Heart left ventricle (tissue), 16 donors: ENCODE measurements around the gene GNG8. TPM values are rescaled to one million over a fixed set of nuclear protein-coding genes. Genes with fewer than 3 reads are reported as not detected.

ENCODE experiments used
- ATAC-seq, 4 donors: fragments of 200-7000 bp; cut with Tn5 transposase; one replicate each; pipeline ENCODE4 v1.9.1; 2020 to 2022; ENCODE audit warnings: moderate library complexity in 4 of 4, mild to moderate bottlenecking in 3 of 4, moderate number of reproducible peaks in 1 of 4
- DNase-seq, 5 donors: peaks; one replicate each; pipeline ENCODE4 v3.0.0-alpha.2; 2020
- H3K27ac ChIP-seq, 12 donors: fragments of 200-600 bp; sonication (generic) in 4 of 12; one replicate each; pipeline versions ENCODE4 v1.5.0 to v1.8.0; 2016 to 2022; ENCODE audit warnings: mild to moderate bottlenecking in 2 of 12
- H3K27me3 ChIP-seq, 9 donors: fragments of 200-600 bp; sonication (generic) in 2 of 9; one replicate each; pipeline versions ENCODE4 v1.5.1 to v1.8.0; 2016 to 2022; ENCODE audit warnings: mild to moderate bottlenecking in 3 of 9
- H3K36me3 ChIP-seq, 9 donors: fragments of 200-600 bp; sonication (generic) in 2 of 9; one replicate each; pipeline versions ENCODE4 v1.5.0 to v1.8.0; 2018 to 2022; ENCODE audit warnings: mild to moderate bottlenecking in 2 of 9
- H3K4me1 ChIP-seq, 12 donors: fragments of 200-600 bp; sonication (generic) in 4 of 12; one replicate each; pipeline versions ENCODE4 v1.5.0 to v1.8.0; 2016 to 2022; ENCODE audit warnings: mild to moderate bottlenecking in 3 of 12
- H3K4me3 ChIP-seq, 12 donors: fragments of 200-600 bp; sonication (generic) in 4 of 12; one replicate each; pipeline versions ENCODE4 v1.5.0 to v1.8.0; 2017 to 2022; ENCODE audit warnings: mild to moderate bottlenecking in 9 of 12, moderate library complexity in 4 of 12
- H3K9me3 ChIP-seq, 12 donors: fragments of 200-600 bp; sonication (generic) in 4 of 12; one replicate each; pipeline versions ENCODE4 v1.5.0 to v1.8.0; 2016 to 2022; ENCODE audit warnings: mild to moderate bottlenecking in 1 of 12
- POLR2A ChIP-seq, 2 donors: fragments of 450-650 bp; IDR thresholded peaks; one replicate each; pipeline ENCODE4 v1.6.1; 2017; ENCODE audit warnings: antibody characterized with exemption in 2 of 2, mild to moderate bottlenecking in 2 of 2, moderate library complexity in 2 of 2
- WGBS, 4 donors: extraction: QIAGEN DNeasy Blood & Tissue Kit in 2 of 4; methylation state at CpG; one replicate each; pipeline versions ENCODE4 v1.1.5 to v1.1.7; 2013 to 2018; 5-methylcytosine and 5-hydroxymethylcytosine counted together
- intact Hi-C, 10 donors: fragments of 100-400 bp; cut with DNase I; formaldehyde crosslinking; loops; one replicate each; pipeline versions ENCODE4 v1.11.1 to v1.14.2; 2022
- polyA plus RNA-seq, 2 donors: library from polyadenylated mRNA; stranded (reverse); fragments of 200-250 nt; gene quantifications; one replicate each; pipeline ENCODE4 v1.2.3, GENCODE V29; 2013
- total RNA-seq, 9 donors: library from RNA; depleted of rRNA in 2 of 9; stranded (reverse); fragments of >200 nt in 2 of 9; fragmentation: NEBNext Ultra II Directional in 3 of 9; extraction: Animal tissue kit (Norgen Biotek cat#: 25700) in 3 of 9; gene quantifications; one replicate each; pipeline versions ENCODE4 v1.1.0 to v1.2.4, GENCODE V29; 2016 to 2023
- TF ChIP-seq, protein P1 (sequence below), 12 donors: fragments of 200-600 bp; sonication (generic) in 4 of 12; IDR thresholded peaks; one replicate each; pipeline versions ENCODE4 v1.5.0 to v1.8.0; 2018 to 2022; ENCODE audit warnings: antibody characterized with exemption in 12 of 12, mild to moderate bottlenecking in 5 of 12
- donor health status: ischemic (EF 13 %, LVEDD 7.1; RV severe dilation, severe dysfunction).
- donor health status: healthy with polysubstance abuse.
- donor health status: DM: no; HTN: yes; CAD: no.
- donor health status: DM: no; HTN: no; CAD: no.
- donor health status: ischemic (EF 25% LVEDD 6.9; RV normal size, moderate dysfunction).
- donor health status: ischemic (EF 25% LVEDD 5.7; RV mildly dilated, moderate dysfunction).
- donor health status: healthy.
- donor health status: DM: yes; HTN: yes; CAD: no.
- donor health status: ischemic (EF 35%, LVEDD 5.7; RV mildly dilated, moderate dysfunction).
- donor health status: nonischemic (EF 11% LVEDD 7.7; RV severe dilation, severe dysfunction).
- donor health status: DM: yes; HTN: yes; CAD: no.
- donor health status: PGD.
- donor health status: ischemic (EF 29% LVEDD 5.4; RV normal size, mild dysfunction).
- donor health status: nonischemic (EF 23%, LVEDD 6.1; RV moderate dilation, normal function).

The GNG8 gene
- total and polyA plus RNA-seq, 11 donors, result not detected

DNA sequence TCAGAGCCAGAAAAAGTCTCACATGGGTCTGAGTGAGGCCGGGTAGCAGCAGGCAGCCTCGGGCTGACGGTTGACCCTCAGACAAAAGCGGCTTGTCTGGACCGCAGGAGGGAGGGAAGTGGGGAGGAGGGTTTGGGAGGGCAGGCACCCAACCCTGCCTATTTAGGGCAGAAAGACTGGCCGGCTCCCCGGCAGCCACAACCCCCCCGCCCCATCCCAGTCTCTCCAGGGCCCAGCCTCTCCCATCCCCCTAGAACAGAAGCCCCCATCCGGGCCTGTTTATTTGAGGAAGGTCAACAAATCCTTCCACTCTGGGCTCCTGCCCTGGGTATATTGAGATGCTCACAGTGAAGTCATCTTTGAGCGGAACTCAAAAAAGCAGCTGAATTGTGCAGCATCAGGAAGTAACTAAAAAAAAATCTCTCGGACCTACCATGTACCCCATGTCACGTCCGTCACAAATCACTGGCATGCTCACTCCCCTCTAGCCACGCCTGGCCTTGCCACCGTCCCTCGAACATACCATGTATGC, 18.7 kb upstream of the GNG8 start:
- H3K4me3 ChIP-seq, result peak overlapping the region in 1 of 12 donors; percentile 7

DNA sequence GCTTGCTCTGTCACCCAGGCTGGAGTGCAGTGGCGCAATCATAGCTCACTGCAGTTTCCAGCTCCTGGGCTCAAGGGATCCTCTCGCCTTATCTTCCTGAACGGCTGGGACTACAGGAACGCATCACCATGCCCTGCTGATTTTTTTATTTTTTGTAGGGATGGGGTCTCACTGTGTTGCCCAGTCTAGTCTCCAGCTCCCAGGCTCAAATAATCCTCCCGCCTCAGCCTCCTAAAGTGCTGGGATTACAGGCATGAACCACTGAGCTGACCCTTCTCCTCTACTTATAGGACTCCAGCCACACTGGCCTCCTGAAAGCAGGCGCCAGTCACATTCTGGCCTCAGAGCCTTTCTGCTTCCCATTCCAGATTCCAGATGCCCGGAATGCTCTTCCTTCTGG, 14.4 kb upstream of the GNG8 start:
- DNase-seq, result no peak
- intact Hi-C loops, result no loop called here
- TF ChIP-seq POLR2A (IDR thresholded peaks at IDR 0.05), result no peak
- TF ChIP-seq, protein P1, sequence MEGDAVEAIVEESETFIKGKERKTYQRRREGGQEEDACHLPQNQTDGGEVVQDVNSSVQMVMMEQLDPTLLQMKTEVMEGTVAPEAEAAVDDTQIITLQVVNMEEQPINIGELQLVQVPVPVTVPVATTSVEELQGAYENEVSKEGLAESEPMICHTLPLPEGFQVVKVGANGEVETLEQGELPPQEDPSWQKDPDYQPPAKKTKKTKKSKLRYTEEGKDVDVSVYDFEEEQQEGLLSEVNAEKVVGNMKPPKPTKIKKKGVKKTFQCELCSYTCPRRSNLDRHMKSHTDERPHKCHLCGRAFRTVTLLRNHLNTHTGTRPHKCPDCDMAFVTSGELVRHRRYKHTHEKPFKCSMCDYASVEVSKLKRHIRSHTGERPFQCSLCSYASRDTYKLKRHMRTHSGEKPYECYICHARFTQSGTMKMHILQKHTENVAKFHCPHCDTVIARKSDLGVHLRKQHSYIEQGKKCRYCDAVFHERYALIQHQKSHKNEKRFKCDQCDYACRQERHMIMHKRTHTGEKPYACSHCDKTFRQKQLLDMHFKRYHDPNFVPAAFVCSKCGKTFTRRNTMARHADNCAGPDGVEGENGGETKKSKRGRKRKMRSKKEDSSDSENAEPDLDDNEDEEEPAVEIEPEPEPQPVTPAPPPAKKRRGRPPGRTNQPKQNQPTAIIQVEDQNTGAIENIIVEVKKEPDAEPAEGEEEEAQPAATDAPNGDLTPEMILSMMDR (IDR thresholded peaks at IDR 0.05), result no peak
- Histone ChIP-seq H3K4me3 (no peak overlapping the region), H3K4me1 (peaks cover 0 to 9% (median 0%) of the 10 kb centered on the region in 12 donors), H3K9me3 (peaks cover 0 to 11% (median 0%) of the 10 kb centered on the region in 12 donors), H3K27me3 (peaks cover 0 to 47% (median 0%) of the 10 kb centered on the region in 9 donors), H3K36me3 (peaks cover 0 to 17% (median 4%) of the 10 kb centered on the region in 9 donors), H3K27ac (no peak overlapping the region)
- ATAC-seq, result no peak
- WGBS, 4 donors, result 87 to 89% (median 88%) methylated on average over 7 of the region's 7 CpGs

More for the DNA sequence above, 18.7 kb upstream of the GNG8 start:
- 57 to 65% (median 63%) methylated on average over 13 to 16 of the region's 16 CpGs for WGBS, 4 donors
- peaks cover 0 to 11% (median 0%) of the 10 kb centered on the region in 9 donors for H3K36me3 ChIP-seq
- no peak for TF ChIP-seq POLR2A (IDR thresholded peaks at IDR 0.05)
- TF ChIP-seq, protein P1 (IDR thresholded peaks at IDR 0.05), result no peak
- intact Hi-C loops, result no loop called here
- no peaks in the 10 kb centered on the region for H3K9me3 ChIP-seq
- DNase-seq, result peak in 2 of 5 donors; percentile 36 to 40
- peaks cover 0 to 36% (median 0%) of the 10 kb centered on the region in 9 donors for H3K27me3 ChIP-seq
- H3K4me1 ChIP-seq, result peaks cover 0 to 19% (median 7%) of the 10 kb centered on the region in 12 donors
- peak in 1 of 4 donors; percentile 45 for ATAC-seq
- H3K27ac ChIP-seq, result peak overlapping the region in 8 of 12 donors; percentile 10 to 74 (median 52)

GRCh38 chr19:46648961-46649960, 13.3 kb upstream of the GNG8 start:
- no peak overlapping the region for H3K4me3 ChIP-seq
- intact Hi-C loops, result no loop called here
- peaks cover 0 to 11% (median 0%) of the 10 kb centered on the region in 12 donors for H3K9me3 ChIP-seq
- H3K4me1 ChIP-seq, result peaks cover 0 to 13% (median 0%) of the 10 kb centered on the region in 12 donors
- TF ChIP-seq POLR2A (IDR thresholded peaks at IDR 0.05), result no peak
- TF ChIP-seq, protein P1 (IDR thresholded peaks at IDR 0.05), result no peak
- ATAC-seq, result no peak
- no peak overlapping the region for H3K27ac ChIP-seq
- peaks cover 0 to 17% (median 4%) of the 10 kb centered on the region in 9 donors for H3K36me3 ChIP-seq
- peaks cover 0 to 58% (median 0%) of the 10 kb centered on the region in 9 donors for H3K27me3 ChIP-seq
- WGBS, 4 donors, result 62 to 75% (median 68%) methylated on average over 50 to 144 of the region's 144 CpGs
- no peak for DNase-seq
